AG08396 (cell line): ENCODE measurements around the gene BSCL2.
"Not testable (repeated sequence)": the region's sequence is repeated elsewhere in the genome, so short reads cannot be mapped to it uniquely, and the experiment has no call there.

Experiments
- DNase-seq: peaks from one replicate; pipeline ENCODE4 v3.0.0; 2012; ENCODE audit warnings: low spot score, mixed read lengths

The BSCL2 gene

DNA sequence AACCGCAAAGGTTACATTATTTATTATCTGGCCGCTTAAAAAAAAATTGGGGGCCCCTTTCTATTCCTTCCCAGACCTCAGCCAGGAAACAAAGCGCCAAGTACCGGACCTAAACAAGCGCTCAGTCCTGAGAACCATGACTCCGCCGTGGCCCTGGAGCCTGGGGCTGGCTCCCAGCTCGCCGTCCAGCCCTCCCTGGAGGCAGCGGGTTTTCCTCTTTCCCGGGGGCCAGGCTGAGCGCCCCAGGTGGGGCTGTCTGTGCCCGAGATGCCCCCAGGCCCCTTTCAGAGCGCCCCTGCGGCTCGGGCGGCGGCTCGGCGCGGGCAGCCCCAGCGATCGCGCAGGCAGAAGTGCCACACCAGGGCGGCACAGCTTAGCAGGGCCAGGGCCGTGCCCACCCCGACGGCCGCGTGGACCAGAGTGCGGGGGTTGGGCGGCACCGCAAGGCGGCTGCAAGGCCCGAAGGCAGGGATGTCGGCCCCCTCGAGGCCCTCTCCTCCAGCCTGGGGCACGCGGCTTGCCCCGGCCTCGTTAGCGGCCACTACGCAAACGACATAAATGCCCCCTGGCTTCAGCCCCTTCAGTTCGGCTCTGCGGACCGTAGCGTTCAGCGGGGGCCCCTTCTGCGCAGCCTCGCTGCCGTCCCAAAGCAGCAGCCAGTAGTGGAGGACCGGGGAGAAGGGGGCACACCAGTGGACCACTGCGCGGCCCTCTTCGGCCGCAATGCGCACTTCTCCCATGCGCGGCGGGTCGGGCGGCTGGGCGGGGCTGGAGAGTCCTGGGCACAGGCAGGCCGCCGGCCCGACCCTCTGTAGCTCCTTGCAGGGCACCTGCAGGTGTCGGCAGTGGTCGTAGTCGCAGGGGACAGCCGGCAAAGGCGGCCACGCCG lies 19.5 kb downstream of the BSCL2 start:
- no peak for DNase-seq

- DNase-seq, result no peak
Measured at GRCh38 chr11:62682518-62682917, 24.7 kb downstream of the BSCL2 start.

DNA sequence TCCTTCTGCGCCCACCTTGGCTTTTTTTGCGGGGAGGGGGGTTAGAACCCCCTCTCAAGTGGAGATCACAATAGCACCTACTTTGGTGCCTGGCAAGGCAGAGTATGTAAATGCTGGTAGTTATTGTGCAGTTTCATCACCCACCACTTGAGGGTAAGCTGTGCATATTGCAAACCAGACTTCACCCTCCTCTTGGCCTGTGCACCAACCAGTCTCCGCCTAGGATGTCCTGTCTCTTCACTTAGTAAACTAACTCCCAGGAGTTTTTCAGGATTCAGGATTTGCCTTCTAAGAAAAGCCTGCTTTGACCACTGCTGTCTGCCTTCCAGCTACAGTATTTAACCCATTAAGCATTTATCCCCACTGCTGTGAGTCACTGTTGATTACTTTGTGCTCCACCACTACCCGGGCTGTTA lies 26.4 kb downstream of the BSCL2 start:
- peak; percentile 83 for DNase-seq

DNA sequence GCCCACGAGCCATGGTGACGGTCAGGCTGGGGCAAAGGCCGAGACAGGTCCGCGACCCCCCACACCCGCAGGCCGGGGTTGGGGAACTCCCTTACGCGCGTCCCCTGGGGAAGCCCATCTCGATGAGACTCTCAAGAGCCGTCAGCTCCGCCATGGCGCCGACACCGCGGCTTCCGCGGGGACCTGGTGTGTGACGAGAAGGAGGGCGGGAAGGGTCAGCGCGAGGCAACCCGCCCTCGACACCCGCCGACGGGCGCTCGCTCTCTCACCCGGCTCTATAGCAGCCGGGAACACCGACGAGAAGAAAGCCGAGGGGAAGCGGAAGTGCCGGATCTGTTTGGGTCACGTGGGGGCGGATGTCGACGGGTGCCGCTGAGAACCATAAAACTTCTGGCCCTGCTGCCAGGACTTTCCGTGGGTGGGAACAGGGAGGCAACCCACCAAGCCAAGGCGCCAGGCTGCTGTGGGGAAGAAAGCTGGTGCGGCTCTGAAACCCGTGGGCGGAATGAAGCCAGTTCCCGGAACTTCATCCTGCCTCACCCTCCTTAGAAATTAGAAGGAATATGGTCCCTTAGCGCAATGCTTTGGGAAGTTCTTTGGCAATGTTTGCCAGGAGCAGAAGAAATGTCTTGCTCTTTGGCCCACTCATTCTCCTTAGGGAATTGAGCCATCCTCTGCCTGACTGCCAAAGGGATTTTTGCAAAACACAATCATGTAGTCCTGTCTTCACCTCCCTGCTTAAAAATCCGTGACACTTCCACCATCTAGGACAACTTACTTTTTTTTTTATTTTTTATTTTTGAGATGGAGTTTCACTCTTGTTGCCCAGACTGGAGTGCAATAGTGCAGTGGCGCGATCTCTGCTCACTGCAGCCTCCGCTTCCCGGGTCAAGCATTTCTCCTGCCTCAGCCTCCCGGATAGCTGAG lies 28.2 kb downstream of the BSCL2 start, which contains the start of gene UBXN1:
Gene UBXN1 (minus strand): TSS at position 304 of the 927 bp plus-strand sequence. CDS start 150 bp downstream, at position 154.
- DNase-seq, result peak; percentile 91

DNA sequence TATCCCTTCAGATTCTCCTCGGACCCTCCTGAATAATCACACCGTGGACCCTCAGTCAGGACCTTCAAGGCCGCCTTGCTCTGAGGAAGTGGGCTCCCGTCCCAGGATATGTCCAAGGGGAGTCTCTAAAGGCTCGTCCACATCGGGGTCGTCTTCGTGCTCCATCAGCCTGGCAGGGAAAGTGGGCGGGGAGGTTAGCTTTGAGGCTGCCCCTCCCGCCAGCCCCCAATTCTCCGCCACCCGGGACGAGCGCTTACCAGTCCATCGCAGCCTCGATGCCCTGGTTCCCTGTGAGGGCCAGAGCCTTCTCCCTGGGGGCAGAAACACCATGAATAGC lies 28.8 kb downstream of the BSCL2 start:
- DNase-seq, result no peak

DNA sequence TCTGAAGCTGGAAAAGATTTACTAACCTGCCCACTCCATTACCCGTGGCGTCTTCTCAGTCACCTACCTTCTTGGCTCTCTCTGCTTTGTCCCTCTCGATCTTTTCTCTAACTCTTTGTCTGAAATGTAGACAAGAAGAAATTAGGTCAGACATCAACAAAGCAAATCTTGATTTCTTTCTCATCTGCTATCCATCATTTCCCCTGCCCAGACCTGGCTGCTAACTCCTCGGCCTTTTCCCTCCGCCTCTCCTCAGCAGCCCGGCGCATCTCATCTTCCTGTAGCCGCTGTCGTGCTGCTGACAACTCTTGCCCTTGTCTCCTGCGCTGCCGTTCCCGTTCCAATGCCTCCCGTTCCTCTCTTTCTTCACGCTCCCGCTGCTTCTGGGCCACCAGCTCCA lies 29.5 kb downstream of the BSCL2 start:
- DNase-seq, result no peak

DNA sequence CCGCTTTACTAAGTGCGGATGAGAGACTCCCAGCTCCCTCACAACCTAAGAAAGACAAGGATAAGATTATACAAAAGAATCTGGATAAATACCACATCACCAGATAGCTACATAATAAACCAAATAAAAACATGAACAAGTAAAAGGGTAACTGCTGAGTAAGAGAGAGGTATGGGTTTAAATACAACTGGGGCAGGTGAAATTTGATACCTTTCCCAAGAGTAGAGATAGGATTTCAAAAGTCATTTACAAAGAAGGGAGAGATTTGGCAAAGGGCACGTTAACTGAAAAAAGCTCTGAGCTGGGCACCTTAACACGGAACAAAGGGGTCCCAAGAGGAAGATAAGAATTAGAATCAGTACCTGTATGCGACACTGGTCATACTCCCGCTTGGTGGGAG lies 30.1 kb downstream of the BSCL2 start:
- DNase-seq, result no peak

- no peak for DNase-seq
Measured at GRCh38 chr11:62676698-62677097, 30.5 kb downstream of the BSCL2 start.

- DNase-seq, result not testable (repeated sequence)
Measured at GRCh38 chr11:62675415-62675814, 31.8 kb downstream of the BSCL2 start.

GRCh38 chr11:62673196-62673525 lies 34.1 kb downstream of the BSCL2 start:
- DNase-seq, result no peak

- DNase-seq, result peak; percentile 77
Measured at GRCh38 chr11:62671608-62672389, 35.4 kb downstream of the BSCL2 start, which contains the start of the genes LBHD1 and UQCC3. Gene LBHD1 (minus strand): TSS chr11:62672267. CDS start chr11:62670031, 2,236 bp downstream. Gene UQCC3 (plus strand): TSS chr11:62671673. CDS start chr11:62671746, 73 bp downstream.

- no peak for DNase-seq
Measured at GRCh38 chr11:62671236-62671607, 36.0 kb downstream of the BSCL2 start.

- no peak for DNase-seq
Measured at GRCh38 chr11:62669420-62670161, 37.6 kb downstream of the BSCL2 start.

DNA sequence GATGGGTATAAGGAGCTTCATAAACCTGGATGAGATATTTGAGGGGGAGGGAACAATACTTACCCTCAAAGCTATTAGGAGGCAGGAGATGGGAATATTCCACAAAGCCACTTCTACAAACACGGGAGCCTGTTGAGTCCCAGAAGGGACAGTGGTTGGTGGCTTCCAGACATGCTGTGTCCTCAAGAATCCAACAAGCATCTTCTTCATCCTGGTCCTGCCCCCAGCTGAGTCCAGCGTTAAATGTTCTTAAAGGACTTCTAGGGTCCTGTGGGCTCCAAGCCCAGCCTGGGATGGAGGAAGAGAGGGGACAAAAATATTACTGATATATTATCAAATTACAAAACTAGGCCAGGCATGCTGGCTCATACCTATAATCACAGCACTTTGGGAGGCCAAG lies 39.8 kb downstream of the BSCL2 start:
- DNase-seq, result no peak

DNA sequence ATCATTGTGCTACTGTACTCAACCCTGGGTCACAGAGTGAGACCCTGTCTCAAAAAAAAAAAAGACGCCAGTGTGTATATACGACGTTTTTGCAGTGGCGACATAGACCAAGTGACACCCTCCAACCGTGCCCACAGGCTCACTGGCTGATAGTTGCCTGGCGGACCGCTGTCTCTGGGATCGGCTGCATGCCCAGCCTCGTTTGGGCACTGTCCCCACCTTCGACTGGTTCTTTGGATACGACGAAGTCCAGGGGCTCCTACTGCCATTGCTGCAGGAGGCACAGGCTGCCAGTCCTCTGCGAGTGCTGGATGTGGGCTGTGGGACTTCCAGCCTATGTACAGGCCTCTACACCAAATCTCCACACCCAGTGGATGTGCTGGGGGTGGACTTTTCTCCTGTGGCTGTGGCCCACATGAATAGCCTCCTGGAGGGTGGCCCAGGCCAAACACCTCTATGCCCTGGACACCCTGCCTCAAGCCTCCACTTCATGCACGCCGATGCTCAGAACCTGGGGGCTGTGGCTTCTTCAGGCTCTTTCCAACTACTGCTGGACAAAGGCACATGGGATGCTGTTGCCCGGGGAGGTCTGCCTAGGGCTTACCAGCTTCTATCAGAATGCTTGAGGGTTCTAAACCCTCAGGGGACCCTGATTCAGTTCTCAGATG lies 40.8 kb downstream of the BSCL2 start:
- no peak for DNase-seq

DNA sequence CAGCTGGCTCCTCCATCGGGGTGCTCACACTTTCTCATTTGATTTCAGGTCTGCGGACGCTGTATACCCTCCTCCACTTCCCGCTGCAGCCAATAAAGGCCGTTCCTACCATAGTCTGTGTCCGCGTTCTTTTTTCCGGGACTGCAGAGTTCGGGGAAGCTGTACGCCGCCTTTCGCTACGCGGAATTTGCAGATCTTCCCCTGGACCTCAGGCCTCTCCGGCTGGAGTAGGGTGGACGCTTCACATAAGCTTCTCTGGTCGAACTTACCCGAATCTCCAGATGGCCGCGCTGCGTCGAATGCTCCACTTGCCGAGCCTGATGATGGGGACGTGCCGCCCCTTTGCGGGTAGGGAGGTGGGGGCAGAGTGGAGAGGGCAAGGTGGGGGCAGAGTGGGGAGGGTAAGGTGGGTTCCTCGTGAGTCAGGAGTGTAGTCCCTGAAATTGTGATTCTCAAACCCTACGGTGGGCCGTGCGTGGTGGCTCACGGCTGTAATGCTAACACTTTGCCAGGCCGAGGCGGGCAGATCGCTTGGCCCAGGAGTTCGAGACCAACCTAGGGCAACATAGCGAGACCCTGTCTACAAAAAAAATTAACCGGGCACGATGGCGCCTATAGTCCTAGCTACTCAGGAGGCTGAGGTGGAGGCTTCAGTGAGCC lies 41.5 kb downstream of the BSCL2 start:
- peak; percentile 60 for DNase-seq

GRCh38 chr11:62665075-62665598 lies 42.1 kb downstream of the BSCL2 start, which contains the start of the genes C11orf98 and CSKMT:
Gene C11orf98 (minus strand): TSS chr11:62665210. CDS start chr11:62665169, 41 bp downstream.
Gene CSKMT (plus strand): TSS chr11:62665312. CDS start chr11:62665880, 568 bp downstream.
- DNase-seq, result peak; percentile 97

DNA sequence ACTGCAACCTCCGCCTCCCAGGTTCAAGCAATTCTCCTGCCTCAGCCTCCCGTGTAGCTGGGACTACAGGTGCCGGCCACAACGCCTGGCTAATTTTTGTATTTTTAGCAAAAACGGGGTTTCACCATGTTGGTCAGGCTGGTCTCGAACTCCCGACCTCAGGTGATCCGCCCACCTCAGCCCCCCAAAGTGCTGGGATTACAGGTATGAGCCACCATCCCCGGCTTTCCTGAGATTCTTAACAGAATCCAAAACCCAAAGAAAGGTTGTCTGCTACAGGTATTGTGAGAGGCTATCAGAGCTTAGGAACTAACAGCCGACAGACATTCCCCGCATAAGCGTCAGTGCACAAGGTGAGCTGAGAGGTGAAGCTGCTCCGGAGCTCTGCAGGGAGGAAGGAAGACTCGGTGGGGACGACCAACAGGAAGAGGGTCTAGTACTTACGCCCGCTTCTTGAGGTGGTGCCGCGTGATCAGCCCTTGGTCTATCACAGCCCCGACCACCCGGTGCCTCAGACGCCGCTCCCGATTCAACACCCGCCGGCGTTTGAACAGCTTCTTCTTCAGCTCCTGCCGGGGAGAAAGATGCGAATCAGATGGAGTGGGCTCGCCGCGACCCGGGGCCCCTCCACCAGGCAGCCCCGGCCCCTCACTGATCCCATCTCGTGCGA lies 42.7 kb downstream of the BSCL2 start:
- no peak for DNase-seq

GRCh38 chr11:62656796-62657429 lies 50.3 kb downstream of the BSCL2 start:
- no peak for DNase-seq
